ENCODE measurements around the gene MYO7A.

- no peak for TF ChIP-seq CTCF (IDR thresholded peaks at IDR 0.05)
- no peak for TF ChIP-seq POLR2A (IDR thresholded peaks at IDR 0.05)
Measured at GRCh38 chr11:77149716-77150392, 21.8 kb downstream of the MYO7A start.

Data from body of pancreas (tissue), 4 donors.